GM12878 (cell line): ENCODE results near the gene APBA3. TPM values are rescaled to one million over a fixed set of nuclear protein-coding genes. Genes with fewer than 3 reads are reported as not detected.
A peak's percentile ranks its signal among the peaks of the same experiment; 100 is the strongest.

Experiments used
- ATAC-seq: fragments of 200-7000 bp; cut with Tn5 transposase; 3 replicates; pipeline ENCODE4 v1.9.1; 2020; ENCODE audit warnings: mild to moderate bottlenecking, moderate library complexity
- BruUV-seq: library from RNA; stranded (reverse); fragments of 400-500 nt; replicated peaks from 2 replicates; lab custom pipeline; 2021; lab: Mats Ljungman, UMichigan
- CTCF ChIA-PET: fragments of 300-600 bp; sonication (Branson Sonifier 250); formaldehyde crosslinking; extraction: SDS; loops from one replicate; lab custom pipeline; 2021; ENCODE audit warnings: inconsistent platforms; lab: Yijun Ruan, JAX
- POLR2A ChIA-PET: fragments of 350-600 bp; formaldehyde crosslinking; extraction: SDS; loops from one replicate; lab custom pipeline; 2021; ENCODE audit warnings: inconsistent platforms; lab: Charles Lee
- RAD21 ChIA-PET: fragments of 300-600 bp; sonication (Branson Sonifier 250); formaldehyde crosslinking; loops from one replicate; lab custom pipeline; 2023; ENCODE audit warnings: antibody characterized with exemption; ENCODE audit not compliant: unreplicated experiment; lab: Charles Lee
- SMC1A ChIA-PET: fragments of 300-600 bp; sonication (Branson Sonifier 250); formaldehyde crosslinking; loops from one replicate; lab custom pipeline; 2023; ENCODE audit not compliant: unreplicated experiment, uncharacterized antibody; lab: Charles Lee
- DNase-seq: peaks from one replicate; pipeline ENCODE4 v3.0.0-alpha.2; 2011; ENCODE audit warnings: low read depth, low spot score
- FAIRE-seq: peaks from 3 replicates; lab custom pipeline; 2011; peaks lifted over from hg19 to GRCh38; lab: Jason Lieb, UNC
- H2AFZ ChIP-seq: 2 replicates; pipeline ENCODE4 v1.6.0; 2011; ENCODE audit warnings: low read depth, low read length, control low read depth; ENCODE audit not compliant: control insufficient read depth
- H3K27ac ChIP-seq: 2 replicates; pipeline ENCODE4 v1.5.1; 2011; ENCODE audit warnings: control low read depth; ENCODE audit not compliant: control insufficient read depth, insufficient read depth
- H3K27me3 ChIP-seq, 2 experiments: replicated peaks in 1 of 2; 2 replicates each; pipeline versions ENCODE4 v1.6.0 to v1.6.1; 2011; ENCODE audit warnings: low read length in 1 of 2; ENCODE audit not compliant: control insufficient read depth in 2 of 2, insufficient read depth in 2 of 2
- H3K36me3 ChIP-seq, 2 experiments: 2 replicates each; pipeline ENCODE4 v1.5.1; 2011; ENCODE audit warnings: low read length in 1 of 2; ENCODE audit not compliant: control insufficient read depth in 2 of 2, insufficient read depth in 2 of 2
- H3K4me1 ChIP-seq: 2 replicates; pipeline ENCODE4 v1.6.1; 2011; ENCODE audit warnings: mild to moderate bottlenecking, low read length, moderate library complexity, mixed read lengths; ENCODE audit not compliant: control insufficient read depth, insufficient read depth
- H3K4me2 ChIP-seq: 2 replicates; pipeline ENCODE4 v1.6.0; 2011; ENCODE audit warnings: control low read depth; ENCODE audit not compliant: control insufficient read depth, insufficient read depth
- H3K4me3 ChIP-seq: fragments of 200-600 bp; sonication (generic); 2 replicates; pipeline ENCODE4 v1.5.1; 2016
- H3K79me2 ChIP-seq: 2 replicates; pipeline ENCODE4 v1.6.0; 2011; ENCODE audit warnings: low read length; ENCODE audit not compliant: control insufficient read depth, insufficient read depth
- H3K9ac ChIP-seq: 2 replicates; pipeline ENCODE4 v1.8.0; 2011; ENCODE audit warnings: low read length, control low read depth, mixed read lengths; ENCODE audit not compliant: control insufficient read depth, insufficient read depth
- H3K9me3 ChIP-seq: replicated peaks from 3 replicates; pipeline ENCODE4 v1.5.1; 2011; ENCODE audit warnings: mild to moderate bottlenecking, low read length; ENCODE audit not compliant: control insufficient read depth, insufficient read depth
- H4K20me1 ChIP-seq: 2 replicates; pipeline ENCODE4 v1.6.0; 2011; ENCODE audit not compliant: control insufficient read depth, insufficient read depth
- BHLHE40 ChIP-seq, 2 experiments: fragments of 450-650 bp in 1 of 2; IDR thresholded peaks; 2 replicates each; pipeline ENCODE4 v1.6.1; 2011 to 2017; ENCODE audit warnings: low read depth in 2 of 2, borderline replicate concordance in 1 of 2, improper control_type of control experiment in 1 of 2, low read length in 1 of 2, mild to moderate bottlenecking in 1 of 2
- WGBS: methylation state at CpG from one replicate; pipeline ENCODE4 v1.1.6; 2016; ENCODE audit warnings: low lambda C conversion rate; ENCODE audit not compliant: insufficient replicate concordance, insufficient coverage; ENCODE audit errors: missing lambda C conversion rate; 5-methylcytosine and 5-hydroxymethylcytosine counted together
- in situ Hi-C: fragments of 300-500 bp; cut with MboI; formaldehyde crosslinking; loops from 9 replicates; pipeline ENCODE4 v1.14.3; 2018; ENCODE audit warnings: mixed read lengths
- intact Hi-C: fragments of 100-400 bp; cut with micrococcal nuclease; formaldehyde crosslinking; loops from one replicate; pipeline ENCODE4 v1.14.2; 2022; ENCODE audit not compliant: unreplicated experiment
- polyA plus RNA-seq, 11 experiments: library from polyadenylated mRNA; depleted of rRNA in 4 of 11; unstranded in 6 of 11; stranded (reverse) in 5 of 11; fragments of >200 nt; fragmentation: Nextera tagmentation in 4 of 11; fragmentation: Illumina TruSeq in 1 of 11; extraction: Ambion mirVana in 4 of 11; extraction: Trizol in 1 of 11; gene quantifications; 1 replicate in 1 of 11; 2 replicates in 10 of 11; pipeline versions ENCODE4 v1.2.1 to v1.2.3, GENCODE V29; 2011 to 2016; ENCODE audit warnings: inconsistent platforms in 2 of 11, missing spikeins in 2 of 11, low read depth in 1 of 11
- total RNA-seq, 4 experiments: library from RNA; depleted of rRNA in 3 of 4; stranded (reverse); fragments of >200 nt in 3 of 4; fragmentation: Illumina TruSeq in 1 of 4; extraction: Trizol in 1 of 4; gene quantifications; 2 replicates each; pipeline versions ENCODE4 v1.2.1 to v1.2.3, GENCODE V29; 2013 to 2021
- TF ChIP-seq, protein P1 (sequence below): fragments of 450-650 bp; formaldehyde crosslinking; IDR thresholded peaks from 2 replicates; pipeline ENCODE4 v1.4.0; 2020; ENCODE audit warnings: mild to moderate bottlenecking, moderate library complexity
- TF ChIP-seq, protein P2 (sequence below): IDR thresholded peaks from 2 replicates; pipeline ENCODE4 v1.6.1; 2011; ENCODE audit warnings: borderline replicate concordance, low read depth, mild to moderate bottlenecking, moderate library complexity, mixed read lengths, low read length; ENCODE audit not compliant: insufficient read depth; ENCODE audit errors: extremely low read length

APBA3 gene
- total and polyA plus RNA-seq, 10 of the 15 experiments (the other 5 are each of a cell fraction or from before 2014, with no cell fraction given) = 0.31 to 36.4 (median 18.3) TPM

DNA sequence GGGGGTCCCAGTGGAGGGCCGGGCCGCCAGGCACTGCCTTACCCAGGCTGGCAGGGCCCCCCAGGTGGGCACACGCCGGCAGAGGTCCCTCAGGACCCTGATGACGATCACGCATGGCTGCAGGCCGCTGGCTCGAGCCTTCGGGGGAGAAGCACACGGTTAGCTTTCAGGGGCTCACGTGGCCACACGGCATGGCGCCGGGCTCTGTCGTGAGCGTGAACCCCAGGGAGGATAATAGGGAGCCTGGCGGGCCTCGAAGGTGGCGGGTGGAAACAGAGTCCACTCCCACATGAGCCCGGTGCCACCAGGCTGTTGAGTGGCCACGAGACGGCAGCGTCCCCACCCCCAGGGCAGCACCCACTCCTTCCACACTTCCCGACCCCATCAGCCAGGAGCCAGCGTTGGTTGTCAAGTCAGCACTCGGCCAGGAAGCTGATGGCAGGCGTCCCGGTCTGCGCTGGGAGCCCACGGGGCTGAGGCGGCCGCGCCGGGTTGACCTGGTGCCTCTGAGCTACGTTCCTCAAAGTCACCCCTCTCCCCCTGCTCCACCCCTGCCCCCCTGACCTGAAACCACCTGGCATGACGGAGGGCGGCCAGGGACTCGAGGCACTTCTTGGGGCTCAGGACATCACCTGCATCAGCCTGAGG lies 49.3 kb upstream of the APBA3 start:
- peak in 1 of 2 experiments; percentile 15; a peak in 1 of 4 replicates for TF ChIP-seq BHLHE40 (IDR thresholded peaks at IDR 0.05; ENCODE audit: borderline replicate concordance in 1 of 2, low read depth in 2 of 2, low read length in 1 of 2)
- TF ChIP-seq, protein P1, sequence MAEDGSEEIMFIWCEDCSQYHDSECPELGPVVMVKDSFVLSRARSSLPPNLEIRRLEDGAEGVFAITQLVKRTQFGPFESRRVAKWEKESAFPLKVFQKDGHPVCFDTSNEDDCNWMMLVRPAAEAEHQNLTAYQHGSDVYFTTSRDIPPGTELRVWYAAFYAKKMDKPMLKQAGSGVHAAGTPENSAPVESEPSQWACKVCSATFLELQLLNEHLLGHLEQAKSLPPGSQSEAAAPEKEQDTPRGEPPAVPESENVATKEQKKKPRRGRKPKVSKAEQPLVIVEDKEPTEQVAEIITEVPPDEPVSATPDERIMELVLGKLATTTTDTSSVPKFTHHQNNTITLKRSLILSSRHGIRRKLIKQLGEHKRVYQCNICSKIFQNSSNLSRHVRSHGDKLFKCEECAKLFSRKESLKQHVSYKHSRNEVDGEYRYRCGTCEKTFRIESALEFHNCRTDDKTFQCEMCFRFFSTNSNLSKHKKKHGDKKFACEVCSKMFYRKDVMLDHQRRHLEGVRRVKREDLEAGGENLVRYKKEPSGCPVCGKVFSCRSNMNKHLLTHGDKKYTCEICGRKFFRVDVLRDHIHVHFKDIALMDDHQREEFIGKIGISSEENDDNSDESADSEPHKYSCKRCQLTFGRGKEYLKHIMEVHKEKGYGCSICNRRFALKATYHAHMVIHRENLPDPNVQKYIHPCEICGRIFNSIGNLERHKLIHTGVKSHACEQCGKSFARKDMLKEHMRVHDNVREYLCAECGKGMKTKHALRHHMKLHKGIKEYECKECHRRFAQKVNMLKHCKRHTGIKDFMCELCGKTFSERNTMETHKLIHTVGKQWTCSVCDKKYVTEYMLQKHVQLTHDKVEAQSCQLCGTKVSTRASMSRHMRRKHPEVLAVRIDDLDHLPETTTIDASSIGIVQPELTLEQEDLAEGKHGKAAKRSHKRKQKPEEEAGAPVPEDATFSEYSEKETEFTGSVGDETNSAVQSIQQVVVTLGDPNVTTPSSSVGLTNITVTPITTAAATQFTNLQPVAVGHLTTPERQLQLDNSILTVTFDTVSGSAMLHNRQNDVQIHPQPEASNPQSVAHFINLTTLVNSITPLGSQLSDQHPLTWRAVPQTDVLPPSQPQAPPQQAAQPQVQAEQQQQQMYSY (CRISPR knock-in tag) = no peak
- TF ChIP-seq, protein P2, sequence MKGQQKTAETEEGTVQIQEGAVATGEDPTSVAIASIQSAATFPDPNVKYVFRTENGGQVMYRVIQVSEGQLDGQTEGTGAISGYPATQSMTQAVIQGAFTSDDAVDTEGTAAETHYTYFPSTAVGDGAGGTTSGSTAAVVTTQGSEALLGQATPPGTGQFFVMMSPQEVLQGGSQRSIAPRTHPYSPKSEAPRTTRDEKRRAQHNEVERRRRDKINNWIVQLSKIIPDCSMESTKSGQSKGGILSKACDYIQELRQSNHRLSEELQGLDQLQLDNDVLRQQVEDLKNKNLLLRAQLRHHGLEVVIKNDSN = peak; percentile 49
- Histone ChIP-seq H3K4me2 (peak overlapping the region; percentile 75), H3K9ac (no peak overlapping the region; the same call in 1 of the 2 replicates), H4K20me1 (no peaks in the 10 kb centered on the region), H3K4me3 (no peak overlapping the region), H3K27me3 (no peaks in the 10 kb centered on the region), H3K4me1 (peaks cover 14% of the 10 kb centered on the region), H2AFZ (peak overlapping the region; percentile 74), H3K79me2 (no peaks in the 10 kb centered on the region), H3K36me3 (no peaks in the 10 kb centered on the region), H3K9me3 (no peaks in the 10 kb centered on the region; the same call in 2 of the 3 replicates), H3K27ac (0 out of 2 replicates have a peak overlapping the region, but pooled peaks have one; percentile 10)
- ChIA-PET RAD21 (no interaction called here), SMC1A (no interaction called here), POLR2A (no interaction called here), CTCF (no interaction called here)
- 22% methylated on average over 38 of the region's 38 CpGs for WGBS
- no peak for FAIRE-seq
- in situ Hi-C loops (no loop called here), intact Hi-C loops (no loop called here)
- ATAC-seq = peak; percentile 37
- no peak for DNase-seq
- BruUV-seq = no TSS peak
